NOMO-1 treated with DMSO at 0.1 percent for 48 hours (cell line): Measurements from ENCODE around the gene XAGE1B.
"Not testable (repeated sequence)": the region's sequence is repeated elsewhere in the genome, so short reads cannot be mapped to it uniquely, and the experiment has no call there.

Experiments
- DNase-seq: peaks from one replicate; lab custom pipeline; 2025; ENCODE audit not compliant: unreplicated experiment; lab: John Stamatoyannopoulos, UW

XAGE1B gene

GRCh38 chrX:52516987-52517325 is at the start of gene XAGE1B:
Gene XAGE1B, minus strand, starts transcription at chrX:52517063. Its CDS starts 1,536 bp downstream, at chrX:52515527.
- DNase-seq, result not testable (repeated sequence)

GRCh38 chrX:52563105-52563504 is 46.2 kb upstream of the XAGE1B start:
- DNase-seq, result no peak

GRCh38 chrX:52558140-52558539 is 41.3 kb upstream of the XAGE1B start:
- no peak for DNase-seq

GRCh38 chrX:52556741-52557140 is 39.9 kb upstream of the XAGE1B start:
- DNase-seq, result no peak

- DNase-seq, result no peak
These were observed 37.3 kb upstream of the XAGE1B start for GRCh38 chrX:52553995-52554642.

- DNase-seq, result not testable (repeated sequence)
These were observed 31.9 kb upstream of the XAGE1B start for GRCh38 chrX:52548769-52549168.

GRCh38 chrX:52544147-52544840 is 27.4 kb upstream of the XAGE1B start:
- no peak for DNase-seq

GRCh38 chrX:52542311-52542710 is 25.4 kb upstream of the XAGE1B start:
- no peak for DNase-seq

GRCh38 chrX:52541051-52541450 is 24.2 kb upstream of the XAGE1B start:
- not testable (repeated sequence) for DNase-seq

GRCh38 chrX:52516110-52516986 is 515 bp downstream of the XAGE1B start:
- not testable (repeated sequence) for DNase-seq

GRCh38 chrX:52511126-52511525 is 5.7 kb downstream of the XAGE1B start:
- DNase-seq, result not testable (repeated sequence)

- no peak for DNase-seq
These were observed 6.9 kb downstream of the XAGE1B start for GRCh38 chrX:52509916-52510315.

GRCh38 chrX:52507331-52507730 is 9.5 kb downstream of the XAGE1B start:
- DNase-seq, result no peak

- no peak for DNase-seq
These were observed 12.3 kb downstream of the XAGE1B start for GRCh38 chrX:52504551-52504950.

GRCh38 chrX:52501362-52501761 is 15.5 kb downstream of the XAGE1B start:
- not testable (repeated sequence) for DNase-seq

GRCh38 chrX:52496419-52496772 is 20.5 kb downstream of the XAGE1B start:
- not testable (repeated sequence) for DNase-seq

- not testable (repeated sequence) for DNase-seq
These were observed 21.1 kb downstream of the XAGE1B start, which contains the start of gene XAGE1A for GRCh38 chrX:52495545-52496418. Gene XAGE1A, plus strand, starts transcription at chrX:52495808. Its CDS starts 1,554 bp downstream, at chrX:52497362.

GRCh38 chrX:52471301-52471700 is 45.6 kb downstream of the XAGE1B start:
- DNase-seq, result not testable (repeated sequence)
